Gastroesophageal sphincter (tissue), 4 donors: Measurements from ENCODE around the gene RCSD1. TPM values are rescaled to one million over a fixed set of nuclear protein-coding genes. Genes with fewer than 3 reads are reported as not detected.
"Not testable (repeated sequence)": the region's sequence is repeated elsewhere in the genome, so short reads cannot be mapped to it uniquely, and the experiment has no call there.

Experiments
- ATAC-seq: fragments of 150-250 bp; one replicate; pipeline ENCODE4 v1.9.1; 2016; ENCODE audit warnings: mild to moderate bottlenecking, moderate library complexity
- H3K27ac ChIP-seq, 4 donors: fragments of 200-600 bp; sonication (generic) in 3 of 4; 1 replicate in 3 of 4; 2 replicates in 1 of 4; pipeline ENCODE4 v1.5.1; 2016 to 2019
- H3K27me3 ChIP-seq: fragments of 200-600 bp; sonication (generic); one replicate; pipeline ENCODE4 v1.5.1; 2019
- H3K36me3 ChIP-seq, 2 donors: fragments of 200-600 bp; sonication (generic); one replicate each; pipeline ENCODE4 v1.5.1; 2019; ENCODE audit warnings: control low read depth in 1 of 2
- H3K4me1 ChIP-seq, 3 donors: fragments of 200-600 bp; sonication (generic); 1 replicate in 2 of 3; 2 replicates in 1 of 3; pipeline ENCODE4 v1.5.1; 2016 to 2019; ENCODE audit warnings: control low read depth in 2 of 3
- H3K4me3 ChIP-seq, 2 donors: fragments of 200-600 bp; sonication (generic); one replicate each; pipeline ENCODE4 v1.5.1; 2019; ENCODE audit warnings: mild to moderate bottlenecking in 1 of 2, moderate library complexity in 1 of 2
- H3K9me3 ChIP-seq, 3 donors: fragments of 200-600 bp; sonication (generic); one replicate each; pipeline ENCODE4 v1.5.1; 2017 to 2019; ENCODE audit warnings: control low read depth in 2 of 3
- EP300 ChIP-seq: sonication (generic); formaldehyde crosslinking; IDR thresholded peaks from one replicate; pipeline ENCODE4 v1.6.1; 2017; ENCODE audit warnings: antibody characterized with exemption, mild to moderate bottlenecking
- POLR2A ChIP-seq, 2 donors: fragments of 450-650 bp; IDR thresholded peaks; one replicate each; pipeline ENCODE4 v1.6.1; 2017; ENCODE audit warnings: antibody characterized with exemption in 2 of 2, mild to moderate bottlenecking in 2 of 2, moderate library complexity in 1 of 2
- POLR2AphosphoS5 ChIP-seq: sonication (generic); formaldehyde crosslinking; IDR thresholded peaks from one replicate; pipeline ENCODE4 v1.6.1; 2017; ENCODE audit warnings: antibody characterized with exemption
- WGBS, 2 donors: methylation state at CpG; one replicate each; pipeline ENCODE4 v1.1.5; 2018; ENCODE audit warnings: low coverage in 1 of 2; 5-methylcytosine and 5-hydroxymethylcytosine counted together
- total RNA-seq, 4 donors: library from RNA; depleted of rRNA; stranded (reverse); fragments of >200 nt; gene quantifications; one replicate each; pipeline ENCODE4 v1.1.0, GENCODE V29; 2016
- TF ChIP-seq, protein P1 (sequence below), 4 experiments: fragments of 200-600 bp in 2 of 4; fragments of 450-650 bp in 2 of 4; sonication (generic) in 1 of 4; IDR thresholded peaks; one replicate each; pipeline ENCODE4 v1.5.1; 2017 to 2019; ENCODE audit warnings: antibody characterized with exemption in 4 of 4, mild to moderate bottlenecking in 2 of 4, moderate library complexity in 2 of 4

The RCSD1 gene
- total RNA-seq, 4 donors from 2014 or later = 14.5 to 20.6 (median 17.3) TPM

DNA sequence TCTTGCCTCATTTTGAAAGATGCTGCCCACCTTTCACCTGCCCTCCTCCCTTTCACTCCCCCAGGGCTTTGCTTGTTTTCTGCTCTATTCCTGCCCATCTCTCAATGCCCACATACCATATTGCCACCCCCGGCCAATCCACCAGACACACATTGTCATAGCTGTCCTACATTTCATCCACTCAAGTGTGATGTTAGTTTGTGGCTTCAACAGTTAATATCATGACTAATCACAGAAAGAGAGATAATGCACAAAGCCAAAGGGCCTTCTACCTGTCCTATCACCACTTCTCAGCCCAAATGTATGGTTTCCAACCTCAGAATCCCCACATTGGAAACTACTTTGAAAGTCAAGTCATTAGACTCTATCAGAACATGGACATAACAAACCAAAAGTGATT, 18.0 kb upstream of the RCSD1 start:
- no peak overlapping the region for H3K4me3 ChIP-seq
- no peaks in the 10 kb centered on the region for H3K36me3 ChIP-seq
- H3K9me3 ChIP-seq = peaks cover 0 to 16% (median 0%) of the 10 kb centered on the region in 3 donors
- no peaks in the 10 kb centered on the region for H3K27me3 ChIP-seq
- H3K27ac ChIP-seq = no peak overlapping the region
- H3K4me1 ChIP-seq = peaks cover 0 to 5% (median 0%) of the 10 kb centered on the region in 3 donors
- ATAC-seq = no peak
- WGBS, 2 donors = 57 to 100% methylated on average over 1 of the region's 1 CpG
- TF ChIP-seq EP300 = no peak
- no peak for TF ChIP-seq POLR2AphosphoS5

DNA sequence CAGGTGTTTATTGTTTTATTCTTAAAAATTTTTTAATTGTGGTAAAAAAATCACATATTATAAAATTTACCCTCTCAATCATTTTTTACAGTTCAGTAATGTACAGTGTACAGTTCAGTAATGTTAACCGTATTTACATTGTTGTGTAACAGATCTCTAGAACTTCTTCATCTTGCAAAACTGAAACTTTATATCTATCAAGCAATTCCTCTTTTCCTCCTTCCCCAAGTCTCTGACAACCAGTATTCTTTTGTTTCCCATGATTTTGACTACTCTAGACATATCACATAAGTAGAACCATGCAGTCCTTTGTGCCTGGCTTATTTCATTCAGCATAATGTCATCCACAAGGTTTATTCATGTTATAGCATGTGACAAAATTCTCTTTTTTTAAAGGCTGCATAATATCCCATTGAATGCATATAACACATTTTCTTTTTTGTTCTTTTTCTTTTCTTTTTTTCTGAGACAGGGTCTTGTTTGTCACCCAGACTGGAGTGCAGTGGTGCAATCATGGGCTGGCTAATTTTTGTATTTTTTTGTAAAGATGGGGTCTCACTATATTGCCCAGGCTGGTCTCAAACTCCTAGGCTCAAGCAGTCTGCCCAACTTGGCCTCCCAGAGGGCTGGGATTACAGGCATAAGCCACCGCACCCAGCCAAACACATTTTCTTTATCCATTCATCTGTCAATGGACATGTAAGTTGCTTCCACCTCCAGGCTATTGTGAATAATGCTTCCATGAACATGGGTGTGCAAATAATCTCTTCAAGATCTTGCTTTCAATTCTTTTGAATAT, 17.2 kb upstream of the RCSD1 start:
- 89 to 90% methylated on average over 1 to 2 of the region's 2 CpGs for WGBS, 2 donors
- TF ChIP-seq POLR2A (IDR thresholded peaks at IDR 0.05) (no peak), EP300 (no peak), POLR2AphosphoS5 (no peak)
- TF ChIP-seq, protein P1, sequence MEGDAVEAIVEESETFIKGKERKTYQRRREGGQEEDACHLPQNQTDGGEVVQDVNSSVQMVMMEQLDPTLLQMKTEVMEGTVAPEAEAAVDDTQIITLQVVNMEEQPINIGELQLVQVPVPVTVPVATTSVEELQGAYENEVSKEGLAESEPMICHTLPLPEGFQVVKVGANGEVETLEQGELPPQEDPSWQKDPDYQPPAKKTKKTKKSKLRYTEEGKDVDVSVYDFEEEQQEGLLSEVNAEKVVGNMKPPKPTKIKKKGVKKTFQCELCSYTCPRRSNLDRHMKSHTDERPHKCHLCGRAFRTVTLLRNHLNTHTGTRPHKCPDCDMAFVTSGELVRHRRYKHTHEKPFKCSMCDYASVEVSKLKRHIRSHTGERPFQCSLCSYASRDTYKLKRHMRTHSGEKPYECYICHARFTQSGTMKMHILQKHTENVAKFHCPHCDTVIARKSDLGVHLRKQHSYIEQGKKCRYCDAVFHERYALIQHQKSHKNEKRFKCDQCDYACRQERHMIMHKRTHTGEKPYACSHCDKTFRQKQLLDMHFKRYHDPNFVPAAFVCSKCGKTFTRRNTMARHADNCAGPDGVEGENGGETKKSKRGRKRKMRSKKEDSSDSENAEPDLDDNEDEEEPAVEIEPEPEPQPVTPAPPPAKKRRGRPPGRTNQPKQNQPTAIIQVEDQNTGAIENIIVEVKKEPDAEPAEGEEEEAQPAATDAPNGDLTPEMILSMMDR (IDR thresholded peaks at IDR 0.05) = no peak
- ATAC-seq = no peak
- H3K9me3 ChIP-seq = peaks cover 0 to 8% (median 0%) of the 10 kb centered on the region in 3 donors
- no peaks in the 10 kb centered on the region for H3K36me3 ChIP-seq
- H3K4me3 ChIP-seq = no peak overlapping the region
- peaks cover 0 to 13% (median 0%) of the 10 kb centered on the region in 3 donors for H3K4me1 ChIP-seq
- H3K27me3 ChIP-seq = no peaks in the 10 kb centered on the region
- no peak overlapping the region for H3K27ac ChIP-seq

DNA sequence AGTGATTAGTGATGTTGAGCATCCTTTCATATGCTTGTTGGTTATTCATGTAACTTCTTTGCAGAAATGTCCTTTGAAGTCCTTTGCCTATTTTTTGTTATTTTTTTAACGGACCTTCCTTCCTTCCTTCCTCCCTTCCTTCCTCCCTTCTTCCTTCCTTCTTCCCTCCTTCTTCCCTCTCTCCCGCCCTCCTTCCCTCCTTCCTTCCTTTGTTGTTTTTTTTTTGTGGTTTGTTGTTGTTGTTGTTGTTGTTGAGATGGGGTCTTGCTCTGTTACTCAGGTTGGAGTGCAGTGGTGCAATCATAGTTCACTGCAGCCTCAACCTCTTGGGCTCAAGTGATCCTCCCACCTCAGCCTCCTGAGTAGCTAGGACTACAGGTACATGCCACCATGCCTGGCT, 16.0 kb upstream of the RCSD1 start:
- ATAC-seq, H3K4me3 ChIP-seq, H3K36me3 ChIP-seq, H3K9me3 ChIP-seq, H3K27ac ChIP-seq, H3K27me3 ChIP-seq: not testable (repeated sequence)
- WGBS, 2 donors = 63 to 72% methylated on average over 1 to 2 of the region's 2 CpGs
- H3K4me1 ChIP-seq = peaks cover 0 to 19% (median 0%) of the 10 kb centered on the region in 3 donors

DNA sequence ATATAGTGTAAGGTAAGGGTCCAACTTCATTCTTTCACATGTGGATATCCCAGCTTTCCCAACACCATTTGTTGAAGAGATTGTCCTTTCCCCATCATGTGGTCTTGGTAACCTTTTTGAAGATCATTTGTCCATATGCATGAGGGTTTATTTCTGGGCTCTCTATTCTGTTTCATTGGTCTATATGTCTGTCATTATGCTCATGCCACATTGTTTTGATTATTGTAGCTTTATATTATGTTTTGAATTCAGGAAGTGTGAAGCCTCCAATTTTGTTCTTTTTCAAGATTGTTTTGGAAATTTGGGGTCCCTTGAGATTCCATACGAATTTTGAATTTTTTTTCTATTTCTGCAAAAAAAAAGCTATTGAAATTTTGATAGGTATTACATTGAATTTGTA, 15.2 kb upstream of the RCSD1 start:
- 71 to 81% methylated on average over 1 of the region's 1 CpG for WGBS, 2 donors
- Histone ChIP-seq H3K9me3 (peaks cover 0 to 6% (median 0%) of the 10 kb centered on the region in 3 donors), H3K36me3 (no peaks in the 10 kb centered on the region), H3K4me3 (no peak overlapping the region), H3K4me1 (peaks cover 0 to 19% (median 0%) of the 10 kb centered on the region in 3 donors), H3K27ac (no peak overlapping the region), H3K27me3 (no peaks in the 10 kb centered on the region)
- no peak for TF ChIP-seq POLR2AphosphoS5
- TF ChIP-seq, protein P1 (IDR thresholded peaks at IDR 0.05) = no peak
- TF ChIP-seq EP300 = no peak
- TF ChIP-seq POLR2A (IDR thresholded peaks at IDR 0.05) = no peak
- no peak for ATAC-seq

DNA sequence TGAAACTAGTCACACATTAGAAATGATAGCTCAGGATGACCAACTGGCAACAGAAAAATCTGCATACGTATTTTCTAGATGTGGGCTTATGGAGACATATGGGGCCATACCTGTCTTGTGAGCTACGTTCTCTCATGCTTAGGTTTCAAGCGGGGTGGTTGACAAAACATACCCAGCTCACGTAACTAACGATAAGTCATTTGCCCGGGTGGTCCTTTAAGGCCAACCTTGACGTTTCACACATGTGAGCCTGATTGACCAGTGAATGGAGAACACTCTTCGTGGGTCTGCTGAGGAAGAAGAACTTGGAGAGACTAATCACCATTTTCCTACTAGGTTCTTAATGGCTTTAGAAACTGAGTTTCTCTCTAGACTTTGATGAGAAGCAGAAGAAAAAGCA, 13.5 kb upstream of the RCSD1 start:
- no peak for ATAC-seq
- 81 to 91% methylated on average over 8 of the region's 8 CpGs for WGBS, 2 donors
- no peaks in the 10 kb centered on the region for H3K27me3 ChIP-seq
- H3K4me3 ChIP-seq = no peak overlapping the region
- TF ChIP-seq POLR2A (IDR thresholded peaks at IDR 0.05) (no peak), EP300 (no peak), POLR2AphosphoS5 (no peak)
- TF ChIP-seq, protein P1 (IDR thresholded peaks at IDR 0.05) = no peak
- peaks cover 0 to 19% (median 0%) of the 10 kb centered on the region in 3 donors for H3K4me1 ChIP-seq
- no peaks in the 10 kb centered on the region for H3K36me3 ChIP-seq
- H3K9me3 ChIP-seq = peaks cover 0 to 6% (median 0%) of the 10 kb centered on the region in 3 donors
- peak overlapping the region in 2 of 4 donors; percentile 55 to 63 for H3K27ac ChIP-seq
